HCT116 (cell line): Measurements from ENCODE around the gene WWOX.

ENCODE experiments used
- CTCF ChIP-seq, 3 experiments: fragments of 200-600 bp in 1 of 3; sonication (generic) in 1 of 3; IDR thresholded peaks in 2 of 3; conservative IDR thresholded peaks in 1 of 3; 2 replicates each; pipeline ENCODE4 v1.5.1; 2012 to 2017; ENCODE audit warnings: low read depth in 2 of 3, low read length in 2 of 3, antibody characterized with exemption in 1 of 3, borderline replicate concordance in 1 of 3, control low read depth in 1 of 3, mild to moderate bottlenecking in 1 of 3, mixed read lengths in 1 of 3, mixed run types in 1 of 3, moderate library complexity in 1 of 3; ENCODE audit not compliant: insufficient read depth in 1 of 3
- EZH2 ChIP-seq: fragments of 200-600 bp; sonication (generic); IDR thresholded peaks from 2 replicates; pipeline ENCODE4 v1.6.1; 2017; ENCODE audit warnings: antibody characterized with exemption, mixed run types
- JUND ChIP-seq: IDR thresholded peaks from 2 replicates; pipeline ENCODE4 v1.6.1; 2012
- POLR2A ChIP-seq: IDR thresholded peaks from 2 replicates; pipeline ENCODE4 v1.7.0; 2011; ENCODE audit warnings: borderline replicate concordance; ENCODE audit not compliant: insufficient read depth, insufficient read length; ENCODE audit errors: extremely low read depth
- SP1 ChIP-seq: IDR thresholded peaks from 2 replicates; pipeline ENCODE4 v1.6.1; 2012; ENCODE audit warnings: low read depth
- ZNF274 ChIP-seq: fragments of 200-500 bp; sonication (Bioruptor generic); IDR thresholded peaks from 2 replicates; pipeline ENCODE4 v1.6.1; 2014; ENCODE audit warnings: mild to moderate bottlenecking, low read depth, low read length, inconsistent platforms

- TF ChIP-seq JUND: no peak
- no peak for TF ChIP-seq ZNF274
- TF ChIP-seq SP1: no peak
- no peak for TF ChIP-seq POLR2A
- TF ChIP-seq CTCF (IDR thresholded peaks at IDR 0.05 in 2 of 3, conservative IDR thresholded peaks at IDR 0.05 in 1 of 3; ENCODE audit: borderline replicate concordance in 1 of 3, insufficient read depth in 1 of 3, low read depth in 2 of 3, low read length in 2 of 3): no peak
- TF ChIP-seq EZH2: no peak
Observed at GRCh38 chr16:78732696-78733095, 633.2 kb downstream of the WWOX start.
